HG03039 (cell line): ENCODE results near the gene MTNR1A.

Experiments
- ATAC-seq: cut with Tn5 transposase; IDR thresholded peaks from one replicate; pipeline ENCODE4 v1.9.1; 2021; ENCODE audit warnings: mild to moderate bottlenecking, moderate library complexity; ENCODE audit not compliant: unreplicated experiment

MTNR1A gene

DNA sequence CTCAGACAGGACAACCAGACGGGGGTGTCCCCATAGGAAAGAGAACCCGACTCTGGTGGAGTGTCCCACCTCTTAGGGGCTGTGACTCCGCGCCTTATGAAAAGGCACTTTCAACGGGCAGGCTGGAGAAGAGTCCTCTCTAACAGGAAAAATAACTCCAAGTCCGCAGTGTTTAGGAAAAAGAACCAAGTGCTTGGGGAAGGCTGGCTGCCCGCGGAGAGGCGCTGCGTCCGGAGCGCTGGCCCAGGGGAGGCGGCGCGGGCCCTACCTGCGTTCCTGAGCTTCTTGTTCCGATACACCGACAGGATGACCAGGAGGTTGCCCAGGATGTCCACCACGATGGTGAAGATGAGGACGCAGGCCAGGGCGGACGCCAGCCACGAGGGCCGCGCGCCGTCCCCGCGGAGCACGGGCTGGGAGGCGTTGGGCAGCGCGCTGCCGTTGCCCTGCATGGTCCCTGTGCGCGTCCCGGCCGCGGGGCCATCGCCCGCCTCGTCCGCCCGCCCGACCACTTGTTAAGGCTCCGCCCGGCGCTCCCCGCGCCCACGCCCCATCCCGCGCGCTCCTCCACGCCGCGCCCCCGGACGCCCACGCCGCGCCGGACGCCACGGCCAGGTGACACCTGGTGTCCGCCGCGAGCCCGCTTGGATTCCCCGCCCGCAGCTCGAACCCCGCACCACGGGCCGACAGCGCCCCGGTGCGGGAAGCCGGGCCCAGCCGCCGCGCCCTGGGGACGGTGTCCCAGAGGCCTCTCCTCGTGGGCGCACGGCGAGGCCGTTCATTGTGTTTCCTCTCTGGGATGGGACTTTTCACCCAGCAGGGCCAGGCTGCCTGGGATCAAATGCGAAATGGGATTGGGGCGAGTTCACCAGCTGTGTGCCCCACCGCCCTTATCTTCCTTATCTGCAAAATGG, at the start of gene MTNR1A:
Gene MTNR1A, minus strand, starts transcription at position 654 of the 914 bp plus-strand sequence. Its CDS starts 202 bp downstream, at position 452.
- ATAC-seq, result no peak

DNA sequence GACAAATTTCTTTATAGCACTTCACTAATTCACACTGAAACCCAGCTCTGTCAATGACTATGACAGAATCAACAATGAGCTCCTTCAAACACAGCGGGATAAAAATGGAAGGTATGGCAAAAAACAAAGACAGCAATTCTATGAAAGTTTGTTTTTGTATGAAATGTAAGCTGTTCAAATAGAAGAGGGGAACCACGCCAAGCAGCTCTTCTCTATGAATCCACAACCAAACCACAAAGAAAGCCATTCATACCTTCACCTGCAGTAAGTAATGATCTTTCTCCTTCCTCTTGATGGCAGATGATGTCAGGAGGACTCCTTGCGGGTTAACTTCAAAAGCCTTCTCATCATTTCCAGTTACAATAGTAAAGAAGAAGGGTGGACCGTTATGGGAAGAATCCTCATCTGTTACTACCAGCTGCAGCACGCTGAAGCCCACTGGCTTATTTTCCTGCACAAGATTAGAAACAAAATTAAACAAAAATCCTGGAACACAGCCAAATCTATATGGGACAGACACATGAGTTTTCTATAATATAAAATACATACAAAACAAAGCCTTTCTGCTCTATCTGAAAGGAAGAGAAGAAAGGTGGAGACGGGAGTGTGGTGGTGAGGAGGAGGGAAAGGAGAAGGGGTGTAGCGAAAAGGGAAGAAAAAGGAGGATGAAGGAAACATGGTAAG, 48.9 kb upstream of the MTNR1A start:
- no peak for ATAC-seq

DNA sequence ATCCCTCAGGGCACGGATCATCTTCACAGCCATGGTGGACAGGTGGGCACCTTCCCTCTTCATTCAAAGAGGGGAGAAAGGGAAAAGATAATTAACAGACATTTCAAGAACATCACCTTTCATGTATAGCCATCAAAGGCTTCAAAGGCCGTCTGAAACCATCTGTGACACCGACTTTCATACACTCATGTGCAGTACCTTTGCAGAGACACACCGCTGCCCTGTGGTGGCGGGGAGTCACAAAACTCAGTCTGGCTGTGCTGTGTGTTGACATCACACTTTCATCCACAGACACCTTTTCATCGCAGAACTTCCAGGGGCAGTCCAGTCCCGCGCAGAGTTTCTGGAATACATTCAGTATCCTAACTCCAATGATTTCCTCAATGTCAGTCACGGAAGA, 47.6 kb upstream of the MTNR1A start:
- ATAC-seq, result no peak

DNA sequence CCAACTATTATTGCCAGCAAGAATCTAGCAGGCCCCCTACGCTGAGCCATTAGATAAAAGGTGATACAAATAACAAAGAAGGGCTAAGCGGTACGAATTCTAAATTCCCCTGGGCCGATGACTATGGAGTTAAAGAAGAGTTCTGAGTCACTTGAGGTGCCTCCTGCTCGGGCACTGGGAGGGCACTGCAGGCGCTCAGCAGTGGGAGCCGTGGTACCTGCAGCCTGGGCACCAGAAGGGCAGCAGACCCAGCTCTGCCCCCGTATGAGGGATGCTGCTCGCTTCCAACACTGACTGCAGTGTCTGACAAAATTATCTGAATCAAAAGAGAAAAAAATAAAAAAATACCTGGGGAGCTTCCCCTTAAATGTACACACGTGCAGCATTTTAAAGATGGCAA, 44.1 kb upstream of the MTNR1A start:
- ATAC-seq, result no peak

DNA sequence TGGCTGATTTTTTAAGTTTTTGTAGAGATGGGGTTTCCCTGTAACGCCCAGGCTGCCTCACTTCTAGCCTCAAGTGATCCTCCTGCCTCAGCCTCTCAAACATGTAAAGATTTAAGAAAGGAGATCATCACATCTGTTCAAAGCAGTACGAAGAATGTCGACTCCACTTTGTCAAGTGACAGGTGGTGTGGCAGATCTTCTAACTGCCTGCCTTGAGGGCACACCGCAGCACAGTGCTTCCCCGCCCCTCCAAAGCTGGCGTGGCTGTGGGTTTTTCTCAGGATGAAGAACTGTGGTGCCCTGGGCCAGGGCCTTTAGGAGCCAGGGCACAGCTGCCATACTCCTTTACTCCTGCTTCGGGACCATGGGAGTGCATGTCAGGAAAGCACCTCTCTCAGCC, 43.3 kb upstream of the MTNR1A start:
- no peak for ATAC-seq

DNA sequence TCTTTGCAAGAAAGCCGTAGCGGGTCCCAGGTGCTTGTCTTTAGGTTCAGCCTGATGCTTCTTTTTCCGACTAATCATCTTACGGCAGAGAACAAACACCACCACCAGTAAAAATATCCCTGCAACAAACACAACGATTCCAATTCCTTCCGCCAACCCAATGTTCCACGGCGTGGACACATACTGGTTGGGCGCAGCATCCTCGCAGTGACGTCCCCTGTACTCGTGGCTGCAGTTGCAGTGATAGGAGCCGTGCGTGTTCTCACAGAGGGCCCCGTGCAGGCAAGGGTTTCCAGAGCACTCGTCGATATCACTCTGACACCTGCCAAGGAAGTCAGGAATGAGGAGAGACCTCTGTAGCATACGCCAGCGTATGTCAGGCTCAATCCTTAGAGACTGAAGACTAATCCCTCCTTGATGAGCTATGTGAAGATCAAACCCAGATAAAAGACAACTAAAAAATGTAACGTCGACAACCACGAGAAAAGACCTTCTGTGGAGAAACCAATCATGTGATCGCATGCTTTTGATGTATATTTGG, 41.6 kb upstream of the MTNR1A start:
- ATAC-seq, result no peak

DNA sequence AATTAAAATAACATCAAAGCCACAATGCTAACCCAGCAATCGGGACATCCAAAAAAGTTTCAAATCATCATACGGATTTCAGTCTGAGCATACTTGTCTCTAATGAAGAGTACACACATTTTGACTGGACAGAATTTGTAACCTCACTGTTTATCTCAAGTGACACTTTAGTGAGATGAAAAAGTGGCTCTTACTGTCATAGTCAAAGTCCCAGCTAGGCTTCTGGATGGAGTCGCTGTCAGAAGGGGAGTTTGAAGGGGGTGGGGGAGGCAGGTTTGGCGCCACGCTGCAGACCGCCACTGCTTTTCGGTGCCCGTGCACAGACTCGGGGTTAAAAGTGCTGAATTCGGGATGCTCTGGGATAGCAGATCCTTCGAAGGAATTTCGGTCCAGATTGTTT, 41.0 kb upstream of the MTNR1A start:
- no peak for ATAC-seq

DNA sequence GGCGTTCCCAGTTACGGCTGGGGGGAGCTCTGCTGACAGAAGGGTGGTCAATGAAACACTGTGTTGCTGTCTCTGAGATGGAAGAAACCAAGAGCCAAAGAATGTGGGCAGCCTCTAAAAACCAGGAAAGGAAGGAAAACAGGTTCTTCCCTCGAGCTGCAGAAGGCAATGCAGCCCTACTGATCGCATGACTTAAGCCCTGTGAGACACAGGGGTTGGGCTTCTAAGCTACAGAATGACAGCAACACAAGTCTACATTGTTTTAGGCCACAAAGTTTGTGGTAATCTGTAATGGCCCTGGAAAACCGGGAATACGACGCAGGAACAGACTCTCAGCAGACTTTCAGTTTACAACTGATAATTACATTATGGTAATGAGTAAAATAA, 38.2 kb upstream of the MTNR1A start:
- ATAC-seq, result no peak

DNA sequence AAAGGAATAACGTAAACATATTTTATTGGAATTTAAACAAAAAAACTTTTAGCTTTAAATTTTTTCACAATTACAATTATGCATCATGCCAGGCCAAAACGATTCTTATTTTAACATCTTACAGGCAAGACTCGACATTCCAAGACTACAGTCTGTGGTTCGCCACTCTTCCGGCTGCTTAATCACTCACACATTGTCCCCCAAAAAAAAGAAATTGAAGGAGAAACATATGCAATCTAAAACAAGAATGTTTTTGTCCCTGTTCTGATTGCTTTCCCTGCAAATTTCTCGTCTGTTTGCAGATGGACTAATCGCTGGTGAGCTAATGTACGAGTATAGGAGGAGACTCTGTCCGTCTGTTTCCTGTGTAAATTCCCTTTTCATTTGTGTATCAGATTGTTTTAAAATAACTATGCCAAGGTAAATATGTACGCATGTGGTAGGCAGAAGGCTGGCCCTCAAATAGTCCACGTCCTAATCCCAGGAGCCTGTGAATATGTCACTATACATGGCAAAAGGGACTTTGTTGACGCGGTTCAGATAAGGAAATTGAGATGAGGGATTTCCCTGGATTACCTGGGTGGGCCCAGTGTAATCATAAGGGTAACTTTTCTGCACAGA, 37.7 kb upstream of the MTNR1A start:
- no peak for ATAC-seq

DNA sequence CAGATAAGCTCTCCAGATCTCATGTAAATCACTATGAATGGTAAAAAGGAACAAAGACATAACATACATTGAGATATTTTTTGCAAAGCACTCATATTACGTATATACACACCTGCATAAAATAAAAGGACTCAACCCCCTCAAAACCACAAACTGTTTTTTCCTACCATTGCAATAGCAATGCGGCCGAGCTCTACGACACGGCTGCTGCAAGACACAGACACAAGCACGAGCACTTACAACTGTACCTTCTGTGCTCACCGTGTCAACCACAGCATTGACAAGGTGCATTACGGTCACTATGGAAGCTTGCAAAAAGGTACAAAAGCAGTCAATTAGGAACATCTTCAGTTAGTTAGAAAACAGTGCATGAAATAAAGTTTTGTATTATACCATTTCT, 37.1 kb upstream of the MTNR1A start:
- ATAC-seq, result no peak

DNA sequence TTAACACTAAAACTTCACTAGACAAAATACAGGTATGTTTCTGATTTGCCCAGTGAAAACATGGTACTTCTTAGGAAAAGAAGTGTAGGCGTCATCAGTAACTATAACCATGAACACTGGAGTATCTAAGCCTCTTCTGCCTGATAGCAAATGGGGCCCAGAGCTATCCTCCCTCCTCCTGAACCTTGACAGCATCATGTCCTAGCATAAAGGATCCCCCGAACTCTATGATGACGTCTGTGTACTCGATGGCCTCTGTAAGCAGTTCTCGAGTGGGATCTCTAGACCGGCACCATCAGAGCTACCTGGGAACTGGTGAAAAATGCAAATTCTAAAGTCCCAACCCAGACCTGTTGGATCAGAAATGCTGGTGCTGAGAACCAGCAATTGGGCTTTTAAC, 36.3 kb upstream of the MTNR1A start:
- ATAC-seq, result no peak

DNA sequence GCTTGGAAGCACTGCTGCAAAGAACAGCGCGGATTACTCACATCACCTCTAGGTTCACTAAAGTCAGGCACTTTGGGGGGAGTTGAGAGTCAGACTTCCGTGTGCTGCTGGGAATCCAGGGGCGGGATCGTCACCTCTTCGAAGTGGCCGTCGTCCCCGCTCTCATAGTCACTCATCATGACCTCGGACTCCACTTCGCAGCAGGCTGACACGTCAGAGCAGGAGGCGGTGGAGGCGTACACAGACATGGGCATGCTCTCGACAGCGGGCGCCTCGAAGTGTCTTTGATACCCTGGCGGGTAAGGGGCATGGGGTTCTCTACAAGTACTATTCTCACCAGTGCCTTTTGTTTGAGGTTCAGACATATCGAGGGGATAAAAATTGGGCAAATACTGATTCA, 33.1 kb upstream of the MTNR1A start:
- ATAC-seq, result no peak

DNA sequence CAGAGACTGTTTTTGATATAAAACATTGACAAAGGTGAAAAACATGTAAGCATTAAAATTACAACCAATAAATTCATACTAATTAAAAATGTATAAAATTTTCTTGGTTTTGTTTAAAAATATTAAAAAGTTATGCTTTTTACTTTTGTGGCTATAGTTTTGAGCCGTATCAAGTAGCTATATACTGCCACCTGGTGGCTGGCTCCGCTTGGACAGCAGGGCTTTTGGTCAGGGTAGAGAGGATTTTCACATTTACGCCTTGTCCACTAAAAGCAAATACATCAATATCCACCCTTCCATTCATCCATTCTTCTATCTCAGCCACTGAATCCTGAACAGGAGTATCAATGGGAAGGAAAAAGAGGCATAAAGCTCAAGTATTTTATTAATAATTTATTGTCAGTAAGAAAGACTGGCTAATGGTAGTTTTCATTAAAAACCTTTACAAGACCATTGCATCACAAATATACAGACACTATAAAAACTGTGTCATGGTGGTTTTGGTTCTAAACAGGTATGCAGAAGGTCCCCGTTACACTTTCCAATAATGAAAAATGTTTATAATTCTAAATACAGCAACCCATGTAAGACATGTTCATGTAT, 32.1 kb upstream of the MTNR1A start:
- peak; percentile 56 for ATAC-seq

DNA sequence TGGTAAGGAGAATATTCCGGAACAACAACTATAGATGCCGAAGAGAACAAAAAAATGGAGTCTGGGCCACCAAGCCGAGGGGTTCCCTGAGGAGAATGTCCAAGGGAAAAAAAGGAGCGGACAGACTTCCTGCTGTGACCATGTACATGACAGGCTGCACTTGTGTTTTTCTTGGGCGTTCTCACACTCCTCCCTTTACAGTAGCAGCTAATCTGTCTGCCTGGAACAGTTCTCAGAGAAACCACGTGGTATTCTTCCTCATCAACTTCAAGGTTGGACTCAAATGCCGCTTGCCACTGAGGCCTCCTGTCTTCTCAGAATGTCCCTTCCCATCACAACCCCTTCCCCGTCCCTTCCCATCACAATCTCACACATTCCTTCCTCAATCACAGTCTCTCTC, 30.8 kb upstream of the MTNR1A start:
- no peak for ATAC-seq

DNA sequence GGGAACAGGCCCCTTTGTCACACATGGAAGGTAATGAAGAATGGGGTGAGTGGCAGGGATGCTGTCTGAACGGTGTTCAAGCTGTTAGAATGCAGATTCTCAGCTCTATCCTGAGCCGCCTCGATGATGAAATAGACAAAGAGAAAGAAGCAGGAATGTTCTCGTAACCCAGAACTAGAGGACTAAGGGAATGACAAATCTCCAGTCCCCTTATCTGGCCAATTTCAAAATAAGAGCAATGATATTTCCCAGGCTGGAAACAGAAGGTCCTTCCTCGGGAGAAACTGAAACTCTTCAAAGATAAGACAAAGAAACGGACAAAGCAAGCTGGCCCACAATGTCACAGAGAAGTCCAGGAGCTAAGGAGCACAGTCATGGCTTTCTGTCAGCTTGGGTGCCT, 29.5 kb upstream of the MTNR1A start:
- ATAC-seq, result no peak

DNA sequence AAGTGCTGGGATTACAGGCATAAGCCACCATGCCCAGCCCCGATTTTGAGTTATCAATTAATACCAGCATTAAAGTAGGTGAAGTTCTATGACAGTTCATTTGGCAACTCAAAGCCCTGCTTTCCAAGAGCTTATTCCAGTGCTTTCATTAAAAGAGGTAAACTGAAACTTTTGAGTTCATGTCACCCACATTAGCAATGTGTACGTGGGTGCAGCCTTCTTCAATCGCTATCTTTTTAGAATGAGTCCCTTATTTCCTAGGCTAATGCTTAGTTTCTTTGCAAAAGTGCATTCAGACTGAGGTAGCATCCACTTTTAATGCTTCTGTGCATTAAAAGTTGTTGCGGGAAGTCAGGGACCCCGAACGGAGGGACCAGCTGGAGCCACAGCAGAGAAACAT, 26.1 kb upstream of the MTNR1A start:
- ATAC-seq, result no peak

DNA sequence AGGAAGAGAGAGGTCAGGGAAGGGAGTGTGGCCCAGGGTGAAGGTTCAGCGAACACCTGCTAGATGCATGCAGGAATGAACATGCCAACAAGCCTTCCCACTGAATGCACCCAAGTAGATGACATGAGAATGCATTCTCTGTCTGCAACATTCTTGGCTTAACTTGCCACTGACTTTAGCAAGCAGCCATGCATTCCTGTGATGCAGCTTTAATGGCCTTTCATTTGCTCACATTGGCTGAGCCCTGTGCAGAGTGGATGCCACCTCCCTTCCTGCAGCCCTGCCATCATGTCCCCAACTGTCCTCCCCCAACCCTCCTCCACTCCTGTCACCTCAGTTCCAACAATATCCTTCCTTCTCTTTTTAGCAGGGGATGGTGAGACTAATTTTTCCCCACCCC, 25.3 kb upstream of the MTNR1A start:
- no peak for ATAC-seq

DNA sequence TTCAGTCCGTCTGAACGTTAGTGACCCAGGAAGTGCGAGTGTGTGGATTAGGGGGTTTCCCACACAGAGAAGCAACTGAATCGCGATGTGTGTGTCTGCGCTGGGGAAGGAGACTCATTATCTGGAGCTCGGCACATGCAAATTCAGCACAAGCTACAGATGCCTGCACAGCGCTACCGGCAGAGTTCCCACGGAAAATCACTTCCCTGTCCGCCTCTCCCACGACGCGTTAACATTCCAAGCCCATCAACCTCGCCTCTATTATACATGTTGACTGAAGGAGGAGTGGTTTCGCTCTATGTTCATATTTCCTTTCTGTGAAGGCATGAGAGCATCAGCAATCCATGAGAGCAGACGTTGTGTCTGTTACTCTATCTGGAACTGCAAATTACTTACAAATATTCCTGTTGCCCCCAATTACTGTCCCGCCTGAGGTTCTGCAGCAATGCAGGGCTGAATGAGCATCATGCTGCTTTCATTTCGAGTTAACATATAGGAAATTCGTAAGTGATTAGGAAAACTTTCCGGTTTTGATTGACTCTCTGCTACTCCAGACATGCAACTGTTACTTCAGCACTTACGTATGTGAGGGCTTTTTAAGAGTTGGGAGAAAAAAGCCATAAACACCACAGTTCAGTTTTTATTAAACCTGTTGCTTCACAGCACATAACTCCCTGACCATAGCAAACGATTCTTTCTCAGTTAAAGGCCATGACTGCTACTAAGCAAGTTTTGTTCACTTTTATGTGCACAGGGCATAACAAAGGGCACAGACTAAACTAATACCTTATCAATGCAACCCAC, 15.0 kb upstream of the MTNR1A start:
- no peak for ATAC-seq

DNA sequence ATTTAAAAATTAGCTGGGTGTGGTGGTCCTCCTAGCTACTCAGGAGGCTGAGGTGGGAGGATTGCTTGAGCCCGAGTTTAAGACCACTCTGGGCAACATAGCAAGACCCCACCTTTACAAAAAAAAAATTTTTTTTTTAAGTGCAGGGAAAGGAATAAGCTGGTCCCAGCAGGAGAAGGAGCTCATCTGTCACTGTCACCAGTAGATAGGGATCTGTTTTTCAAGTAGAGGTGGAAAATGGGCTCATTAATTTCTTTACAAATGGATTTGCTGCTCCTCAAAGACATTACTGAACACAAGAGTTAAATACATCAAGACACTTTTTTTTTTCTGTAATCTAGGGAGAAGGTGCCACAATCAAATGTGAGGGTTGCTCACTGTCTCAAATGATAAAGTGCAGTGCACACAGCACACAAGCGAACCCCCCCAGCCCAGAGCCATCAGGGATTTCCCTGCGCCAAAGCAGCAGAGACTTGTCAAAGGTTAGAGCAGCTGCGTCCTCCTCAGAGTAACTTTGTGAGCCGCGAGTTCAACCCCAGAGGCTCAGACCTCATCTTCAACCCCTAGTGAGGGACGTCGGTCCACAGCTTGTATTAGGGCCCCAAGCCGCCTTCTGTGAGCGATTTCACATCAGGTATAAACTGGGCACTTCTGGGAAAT, 14.3 kb upstream of the MTNR1A start:
- no peak for ATAC-seq

DNA sequence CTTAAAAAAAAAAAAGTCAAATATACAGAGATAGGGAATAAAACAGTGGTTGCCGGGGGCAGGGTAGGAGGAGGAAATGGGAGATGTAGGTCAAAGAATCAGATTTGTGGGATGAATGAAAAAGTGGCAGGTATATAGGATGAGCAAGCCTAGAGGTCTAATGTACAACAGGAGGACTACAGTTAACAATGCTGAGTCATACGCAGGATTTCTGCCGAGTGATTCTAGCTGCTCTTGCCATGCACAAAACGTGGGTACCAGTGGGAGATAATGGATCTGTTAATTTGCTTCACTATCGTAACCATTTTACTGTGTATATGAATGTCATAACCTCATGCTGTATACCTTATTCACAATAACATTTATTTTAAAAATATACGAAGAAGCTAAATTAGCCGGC, 10.7 kb upstream of the MTNR1A start:
- no peak for ATAC-seq
